ENCODE results near the gene ARPC5L. TPM values are rescaled to one million over a fixed set of nuclear protein-coding genes. Genes with fewer than 3 reads are reported as not detected.
A peak's percentile ranks its signal among the peaks of the same experiment; 100 is the strongest.

Gene ARPC5L
- total and polyA plus RNA-seq, 2 donors from 2014 or later = 31.7 to 52.7 TPM

DNA sequence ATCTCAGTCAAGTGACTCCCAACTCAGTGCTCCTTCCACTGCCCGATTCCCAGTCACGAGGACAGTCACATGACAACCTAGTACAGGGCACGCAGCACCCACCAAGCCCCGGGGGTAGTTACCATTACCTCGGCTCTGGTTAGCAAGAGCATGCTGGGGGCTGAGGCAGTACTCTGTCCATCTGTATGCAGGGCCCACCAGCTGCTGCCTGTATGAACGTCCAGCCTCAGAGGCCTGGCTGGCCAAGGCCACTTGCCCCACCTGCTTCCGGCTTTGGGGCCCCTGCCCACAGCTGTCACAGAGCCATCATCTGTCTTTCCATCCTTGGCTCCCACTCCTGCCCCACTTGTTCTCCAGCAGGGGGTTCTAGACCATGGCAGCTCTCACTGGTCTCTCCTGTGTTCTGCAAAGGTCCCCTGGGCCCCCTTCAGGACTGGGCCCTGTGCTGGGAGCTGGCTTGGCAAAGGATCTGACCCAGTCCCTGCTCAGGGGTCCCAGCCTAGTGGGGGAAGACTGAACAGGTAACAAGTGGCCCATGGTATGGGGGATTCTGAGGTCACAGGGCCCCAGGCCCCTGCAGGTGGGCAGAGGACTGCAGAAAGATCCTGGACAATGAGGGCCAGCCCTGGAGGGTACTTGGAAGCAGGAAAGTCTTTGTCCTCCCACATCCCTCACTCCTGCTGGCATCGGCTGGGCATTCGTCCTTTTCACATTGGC, 3.4 kb upstream of the ARPC5L start:
- H3K36me3 ChIP-seq (ENCODE audit: control insufficient read depth in 2 of 3, insufficient read depth in 3 of 3, low read length in 3 of 3) = peaks cover 9 to 32% (median 17%) of the 10 kb centered on the region in 3 donors
- H3K27me3 ChIP-seq (ENCODE audit: control insufficient read depth, insufficient read depth, low read length) = no peaks in the 10 kb centered on the region
- H3K4me3 ChIP-seq (ENCODE audit: low read length in 3 of 3) = no peak overlapping the region
- H3K9me3 ChIP-seq (ENCODE audit: control insufficient read depth in 2 of 3, insufficient read depth in 1 of 3, low read length in 3 of 3) = no peaks in the 10 kb centered on the region
- no peak for FAIRE-seq
- H3K27ac ChIP-seq (ENCODE audit: low read depth in 2 of 2, low read length in 2 of 2) = no peak overlapping the region
- H3K4me1 ChIP-seq (ENCODE audit: control insufficient read depth in 2 of 3, insufficient read depth in 2 of 3, low read depth in 1 of 3, low read length in 3 of 3) = peaks cover 0 to 12% (median 6%) of the 10 kb centered on the region in 3 donors
- TF ChIP-seq, protein P1, sequence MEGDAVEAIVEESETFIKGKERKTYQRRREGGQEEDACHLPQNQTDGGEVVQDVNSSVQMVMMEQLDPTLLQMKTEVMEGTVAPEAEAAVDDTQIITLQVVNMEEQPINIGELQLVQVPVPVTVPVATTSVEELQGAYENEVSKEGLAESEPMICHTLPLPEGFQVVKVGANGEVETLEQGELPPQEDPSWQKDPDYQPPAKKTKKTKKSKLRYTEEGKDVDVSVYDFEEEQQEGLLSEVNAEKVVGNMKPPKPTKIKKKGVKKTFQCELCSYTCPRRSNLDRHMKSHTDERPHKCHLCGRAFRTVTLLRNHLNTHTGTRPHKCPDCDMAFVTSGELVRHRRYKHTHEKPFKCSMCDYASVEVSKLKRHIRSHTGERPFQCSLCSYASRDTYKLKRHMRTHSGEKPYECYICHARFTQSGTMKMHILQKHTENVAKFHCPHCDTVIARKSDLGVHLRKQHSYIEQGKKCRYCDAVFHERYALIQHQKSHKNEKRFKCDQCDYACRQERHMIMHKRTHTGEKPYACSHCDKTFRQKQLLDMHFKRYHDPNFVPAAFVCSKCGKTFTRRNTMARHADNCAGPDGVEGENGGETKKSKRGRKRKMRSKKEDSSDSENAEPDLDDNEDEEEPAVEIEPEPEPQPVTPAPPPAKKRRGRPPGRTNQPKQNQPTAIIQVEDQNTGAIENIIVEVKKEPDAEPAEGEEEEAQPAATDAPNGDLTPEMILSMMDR (IDR thresholded peaks at IDR 0.05; ENCODE audit: borderline replicate concordance, extremely low read depth, insufficient read depth) = no peak
- intact Hi-C loops (cut with DNase I) = no loop called here
- H3K9ac ChIP-seq (ENCODE audit: low read length in 3 of 3) = no peak overlapping the region
- DNase-seq = no peak

DNA sequence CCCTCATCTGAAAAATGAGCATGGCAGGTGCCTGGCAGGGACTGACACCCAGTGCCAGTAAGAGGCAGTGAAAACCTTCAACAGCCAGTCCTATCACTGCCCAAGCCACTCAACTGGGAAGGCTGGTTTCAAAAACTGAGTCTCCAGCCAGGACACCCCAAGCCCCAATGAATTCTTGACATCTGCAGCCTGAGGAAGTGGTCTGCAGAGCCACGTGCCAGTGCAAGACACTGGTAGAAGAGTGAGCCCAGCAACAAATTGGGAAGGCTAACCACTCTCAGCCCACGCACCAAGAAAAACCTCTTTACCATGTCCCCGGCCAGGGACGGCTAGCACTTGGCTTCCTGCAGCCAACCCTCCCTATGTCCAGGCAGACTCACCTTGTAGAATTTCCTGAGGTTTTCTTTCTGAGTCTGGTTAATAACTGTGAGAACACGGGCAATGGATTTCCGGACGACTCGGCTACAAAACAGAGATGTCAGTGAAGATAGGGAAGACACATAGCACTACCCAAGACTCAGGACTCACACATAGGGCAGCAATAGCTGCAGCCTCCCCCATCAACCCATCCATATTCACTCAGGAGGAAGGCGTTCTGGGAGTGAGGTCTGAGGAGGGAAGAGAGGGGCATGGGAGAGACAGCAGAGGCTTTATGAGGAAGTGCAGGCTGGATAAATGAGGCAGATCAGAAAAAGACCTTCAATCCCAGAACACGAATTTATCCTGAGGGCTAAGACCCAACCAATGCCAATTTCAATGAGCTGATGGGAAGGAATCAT, 1.9 kb upstream of the ARPC5L start:
- FAIRE-seq (no peak), DNase-seq (no peak)
- H3K36me3 ChIP-seq (ENCODE audit: control insufficient read depth in 2 of 3, insufficient read depth in 3 of 3, low read length in 3 of 3) = peaks cover 9 to 32% (median 17%) of the 10 kb centered on the region in 3 donors
- H3K9ac ChIP-seq (ENCODE audit: low read length in 3 of 3) = peak overlapping the region; percentile 78 to 99 (median 85)
- peaks cover 0 to 12% (median 6%) of the 10 kb centered on the region in 3 donors for H3K4me1 ChIP-seq (ENCODE audit: control insufficient read depth in 2 of 3, insufficient read depth in 2 of 3, low read depth in 1 of 3, low read length in 3 of 3)
- H3K4me3 ChIP-seq (ENCODE audit: low read length in 3 of 3) = peak overlapping the region; percentile 76 to 85 (median 81)
- no peak overlapping the region for H3K27ac ChIP-seq (ENCODE audit: low read depth in 2 of 2, low read length in 2 of 2)
- H3K27me3 ChIP-seq (ENCODE audit: control insufficient read depth, insufficient read depth, low read length) = no peaks in the 10 kb centered on the region
- TF ChIP-seq, protein P1 (IDR thresholded peaks at IDR 0.05; ENCODE audit: borderline replicate concordance, extremely low read depth, insufficient read depth) = no peak
- H3K9me3 ChIP-seq (ENCODE audit: control insufficient read depth in 2 of 3, insufficient read depth in 1 of 3, low read length in 3 of 3) = no peaks in the 10 kb centered on the region
- intact Hi-C loops (cut with DNase I) = no loop called here

DNA sequence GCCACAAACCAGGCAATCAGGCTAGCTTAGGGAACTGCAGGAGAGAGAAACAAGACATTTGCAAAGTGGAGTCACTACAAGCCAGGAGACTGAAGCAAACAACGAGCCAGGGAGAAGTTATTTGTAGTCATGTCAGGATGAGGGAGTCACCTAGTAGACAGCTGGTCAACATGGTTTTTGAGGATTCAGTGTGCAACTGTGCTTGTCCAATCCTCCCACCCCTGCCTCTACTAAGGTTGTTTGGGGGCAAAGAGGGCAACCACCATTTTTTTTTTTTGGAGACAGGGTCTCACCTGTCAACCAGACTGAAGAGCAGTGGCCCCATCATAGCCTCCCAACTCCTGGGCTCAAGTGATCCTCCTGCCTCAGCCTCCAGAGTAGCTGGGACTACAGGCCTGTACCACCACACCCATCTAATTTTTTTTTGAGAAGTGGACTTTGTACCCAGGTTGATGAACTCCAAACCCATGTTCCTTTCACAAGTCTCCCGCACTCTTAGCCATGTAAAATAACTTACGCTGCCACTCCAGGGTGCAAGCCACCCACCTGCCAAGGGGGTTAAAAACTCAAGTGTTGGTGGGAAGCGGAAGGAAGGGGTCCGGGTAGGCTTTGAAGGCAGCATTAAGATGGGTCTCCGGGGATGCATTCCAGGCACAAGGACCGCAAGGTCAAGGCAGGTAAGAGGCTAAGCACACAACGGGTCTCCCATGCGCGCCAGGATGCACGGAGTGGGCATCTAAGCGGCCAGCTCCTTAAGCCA, 1.2 kb upstream of the ARPC5L start:
- FAIRE-seq = no peak
- TF ChIP-seq, protein P1 (IDR thresholded peaks at IDR 0.05; ENCODE audit: borderline replicate concordance, extremely low read depth, insufficient read depth) = no peak
- peaks cover 9 to 32% (median 17%) of the 10 kb centered on the region in 3 donors for H3K36me3 ChIP-seq (ENCODE audit: control insufficient read depth in 2 of 3, insufficient read depth in 3 of 3, low read length in 3 of 3)
- no peaks in the 10 kb centered on the region for H3K27me3 ChIP-seq (ENCODE audit: control insufficient read depth, insufficient read depth, low read length)
- peak overlapping the region; percentile 83 to 91 for H3K27ac ChIP-seq (ENCODE audit: low read depth in 2 of 2, low read length in 2 of 2)
- H3K9me3 ChIP-seq (ENCODE audit: control insufficient read depth in 2 of 3, insufficient read depth in 1 of 3, low read length in 3 of 3) = no peaks in the 10 kb centered on the region
- H3K4me3 ChIP-seq (ENCODE audit: low read length in 3 of 3) = peak overlapping the region; percentile 76 to 85 (median 81)
- intact Hi-C loops (cut with DNase I) = no loop called here
- H3K9ac ChIP-seq (ENCODE audit: low read length in 3 of 3) = peak overlapping the region; percentile 78 to 99 (median 85)
- H3K4me1 ChIP-seq (ENCODE audit: control insufficient read depth in 2 of 3, insufficient read depth in 2 of 3, low read depth in 1 of 3, low read length in 3 of 3) = peaks cover 0 to 12% (median 6%) of the 10 kb centered on the region in 3 donors
- DNase-seq = no peak
